GM18867 (cell line): ENCODE results near the gene RXFP2.

Source experiments
- ATAC-seq: cut with Tn5 transposase; IDR thresholded peaks from one replicate; pipeline ENCODE4 v1.9.1; 2021; ENCODE audit warnings: mild to moderate bottlenecking, moderate library complexity; ENCODE audit not compliant: unreplicated experiment

Gene RXFP2

GRCh38 chr13:31824705-31825517, 85.6 kb downstream of the RXFP2 start:
- ATAC-seq = no peak

GRCh38 chr13:31826521-31826920, 87.2 kb downstream of the RXFP2 start:
- no peak for ATAC-seq

GRCh38 chr13:31827707-31828106, 88.4 kb downstream of the RXFP2 start:
- ATAC-seq = no peak

- no peak for ATAC-seq
Observed at GRCh38 chr13:31835932-31836331, 96.6 kb downstream of the RXFP2 start.

GRCh38 chr13:31843044-31843443, 103.7 kb downstream of the RXFP2 start:
- ATAC-seq = no peak

- peak; percentile 97 for ATAC-seq
Observed at GRCh38 chr13:31846182-31846938, 107.0 kb downstream of the RXFP2 start.

- ATAC-seq = peak; percentile 9
Observed at GRCh38 chr13:31846961-31847752, 107.8 kb downstream of the RXFP2 start.

- no peak for ATAC-seq
Observed at GRCh38 chr13:31848621-31849020, 109.3 kb downstream of the RXFP2 start.

GRCh38 chr13:31849206-31849605, 109.9 kb downstream of the RXFP2 start:
- no peak for ATAC-seq

GRCh38 chr13:31850041-31850555, 110.8 kb downstream of the RXFP2 start:
- ATAC-seq = no peak

- no peak for ATAC-seq
Observed at GRCh38 chr13:31851216-31851615, 111.9 kb downstream of the RXFP2 start.
